Neuron (in vitro differentiated cells): Measurements from ENCODE around the gene DHDH.

Source experiments
- H2AFZ ChIP-seq: one replicate; pipeline ENCODE4 v1.6.1; 2013; ENCODE audit warnings: low read depth, mild to moderate bottlenecking, inconsistent platforms, low read length, moderate library complexity
- H3K27me3 ChIP-seq: one replicate; pipeline ENCODE4 v1.6.1; 2013; ENCODE audit warnings: low read length; ENCODE audit not compliant: insufficient read depth
- H3K36me3 ChIP-seq: one replicate; pipeline ENCODE4 v1.6.1; 2013; ENCODE audit warnings: low read length; ENCODE audit not compliant: insufficient read depth
- H3K4me1 ChIP-seq: one replicate; pipeline ENCODE4 v1.6.1; 2013; ENCODE audit warnings: low read length; ENCODE audit not compliant: insufficient read depth
- H3K4me3 ChIP-seq: 2 replicates; pipeline ENCODE4 v1.5.1; 2013; ENCODE audit warnings: mild to moderate bottlenecking, low read length, moderate library complexity
- H3K9me3 ChIP-seq: one replicate; pipeline ENCODE4 v1.6.1; 2013; ENCODE audit warnings: low read length

Gene DHDH

GRCh38 chr19:48968179-48968661 is 34.7 kb downstream of the DHDH start:
- Histone ChIP-seq H3K9me3 (peaks cover 3% of the 10 kb centered on the region), H3K27me3 (no peaks in the 10 kb centered on the region), H2AFZ (no peak overlapping the region), H3K4me1 (peaks cover 22% of the 10 kb centered on the region), H3K4me3 (no peak overlapping the region), H3K36me3 (peaks cover 26% of the 10 kb centered on the region)

- Histone ChIP-seq H3K4me1 (peaks cover 16% of the 10 kb centered on the region), H2AFZ (no peak overlapping the region), H3K9me3 (peaks cover 3% of the 10 kb centered on the region), H3K27me3 (no peaks in the 10 kb centered on the region), H3K36me3 (peaks cover 28% of the 10 kb centered on the region), H3K4me3 (no peak overlapping the region)
These were observed 35.3 kb downstream of the DHDH start for GRCh38 chr19:48968813-48969218.

- Histone ChIP-seq H3K9me3 (peaks cover 3% of the 10 kb centered on the region), H3K36me3 (peaks cover 35% of the 10 kb centered on the region), H3K4me1 (peaks cover 10% of the 10 kb centered on the region), H3K27me3 (no peaks in the 10 kb centered on the region), H3K4me3 (no peak overlapping the region), H2AFZ (no peak overlapping the region)
These were observed 36.0 kb downstream of the DHDH start for GRCh38 chr19:48969276-48970138.

GRCh38 chr19:48970139-48970766 is 36.8 kb downstream of the DHDH start:
- Histone ChIP-seq H3K36me3 (peaks cover 39% of the 10 kb centered on the region), H2AFZ (no peak overlapping the region), H3K4me1 (peaks cover 7% of the 10 kb centered on the region), H3K9me3 (peaks cover 3% of the 10 kb centered on the region), H3K4me3 (no peak overlapping the region), H3K27me3 (no peaks in the 10 kb centered on the region)

GRCh38 chr19:48970923-48971395 is 37.5 kb downstream of the DHDH start:
- H3K4me3 ChIP-seq, result no peak overlapping the region
- H3K27me3 ChIP-seq, result no peaks in the 10 kb centered on the region
- H3K4me1 ChIP-seq, result peaks cover 6% of the 10 kb centered on the region
- peaks cover 39% of the 10 kb centered on the region for H3K36me3 ChIP-seq
- no peak overlapping the region for H2AFZ ChIP-seq
- H3K9me3 ChIP-seq, result peaks cover 3% of the 10 kb centered on the region

- Histone ChIP-seq H3K9me3 (no peaks in the 10 kb centered on the region), H3K4me1 (no peaks in the 10 kb centered on the region), H3K27me3 (no peaks in the 10 kb centered on the region), H3K4me3 (no peak overlapping the region), H2AFZ (no peak overlapping the region), H3K36me3 (peaks cover 26% of the 10 kb centered on the region)
These were observed 42.7 kb downstream of the DHDH start for GRCh38 chr19:48975947-48976847.

- no peaks in the 10 kb centered on the region for H3K9me3 ChIP-seq
- no peaks in the 10 kb centered on the region for H3K27me3 ChIP-seq
- no peak overlapping the region for H2AFZ ChIP-seq
- no peak overlapping the region for H3K4me3 ChIP-seq
- no peaks in the 10 kb centered on the region for H3K4me1 ChIP-seq
- peaks cover 32% of the 10 kb centered on the region for H3K36me3 ChIP-seq
These were observed 43.6 kb downstream of the DHDH start for GRCh38 chr19:48977061-48977460.

GRCh38 chr19:48982280-48982679 is 48.8 kb downstream of the DHDH start:
- Histone ChIP-seq H3K4me1 (no peaks in the 10 kb centered on the region), H3K27me3 (no peaks in the 10 kb centered on the region), H3K9me3 (no peaks in the 10 kb centered on the region), H3K4me3 (no peak overlapping the region), H2AFZ (no peak overlapping the region), H3K36me3 (peaks cover 45% of the 10 kb centered on the region)

- Histone ChIP-seq H3K4me3 (no peak overlapping the region), H3K9me3 (no peaks in the 10 kb centered on the region), H3K36me3 (peaks cover 44% of the 10 kb centered on the region), H3K4me1 (no peaks in the 10 kb centered on the region), H2AFZ (no peak overlapping the region), H3K27me3 (no peaks in the 10 kb centered on the region)
These were observed 52.2 kb downstream of the DHDH start for GRCh38 chr19:48985711-48986110.

GRCh38 chr19:48986211-48986610 is 52.7 kb downstream of the DHDH start:
- Histone ChIP-seq H2AFZ (no peak overlapping the region), H3K4me1 (no peaks in the 10 kb centered on the region), H3K36me3 (peaks cover 44% of the 10 kb centered on the region), H3K27me3 (no peaks in the 10 kb centered on the region), H3K4me3 (no peak overlapping the region), H3K9me3 (no peaks in the 10 kb centered on the region)

- H3K4me3 ChIP-seq, result no peak overlapping the region
- no peak overlapping the region for H2AFZ ChIP-seq
- no peaks in the 10 kb centered on the region for H3K9me3 ChIP-seq
- H3K27me3 ChIP-seq, result no peaks in the 10 kb centered on the region
- peaks cover 36% of the 10 kb centered on the region for H3K36me3 ChIP-seq
- H3K4me1 ChIP-seq, result peaks cover 7% of the 10 kb centered on the region
These were observed 53.8 kb downstream of the DHDH start for GRCh38 chr19:48987323-48987722.

- Histone ChIP-seq H3K9me3 (no peaks in the 10 kb centered on the region), H3K36me3 (peaks cover 32% of the 10 kb centered on the region), H3K27me3 (no peaks in the 10 kb centered on the region), H3K4me3 (no peak overlapping the region), H2AFZ (no peak overlapping the region), H3K4me1 (peaks cover 7% of the 10 kb centered on the region)
These were observed 54.8 kb downstream of the DHDH start for GRCh38 chr19:48988286-48988685.
